GM18861 (cell line): ENCODE measurements around the gene HMGN1.
"Not testable (repeated sequence)": the region's sequence is repeated elsewhere in the genome, so short reads cannot be mapped to it uniquely, and the experiment has no call there.

Experiments used
- ATAC-seq: cut with Tn5 transposase; IDR thresholded peaks from one replicate; pipeline ENCODE4 v1.9.1; 2021; ENCODE audit not compliant: unreplicated experiment

Gene HMGN1

GRCh38 chr21:39369896-39370288 lies 21.0 kb upstream of the HMGN1 start:
- not testable (repeated sequence) for ATAC-seq

- no peak for ATAC-seq
Observed at GRCh38 chr21:39367783-39368182, 18.9 kb upstream of the HMGN1 start.

GRCh38 chr21:39366563-39366962 lies 17.7 kb upstream of the HMGN1 start:
- no peak for ATAC-seq

- ATAC-seq, result no peak
Observed at GRCh38 chr21:39364949-39365348, 16.1 kb upstream of the HMGN1 start.

- ATAC-seq, result no peak
Observed at GRCh38 chr21:39363607-39364555, 15.0 kb upstream of the HMGN1 start.

GRCh38 chr21:39362733-39363132 lies 13.8 kb upstream of the HMGN1 start:
- no peak for ATAC-seq

- ATAC-seq, result no peak
Observed at GRCh38 chr21:39359382-39359781, 10.5 kb upstream of the HMGN1 start.

- ATAC-seq, result no peak
Observed at GRCh38 chr21:39353295-39353694, 4.4 kb upstream of the HMGN1 start.

GRCh38 chr21:39350094-39351005 lies 1.5 kb upstream of the HMGN1 start:
- no peak for ATAC-seq

- ATAC-seq, result peak; percentile 87
Observed at GRCh38 chr21:39349211-39350093, 564 bp upstream of the HMGN1 start.

GRCh38 chr21:39348040-39348354 lies 891 bp downstream of the HMGN1 start:
- ATAC-seq, result no peak

GRCh38 chr21:39347537-39347936 lies 1.4 kb downstream of the HMGN1 start:
- ATAC-seq, result no peak

- ATAC-seq, result no peak
Observed at GRCh38 chr21:39346671-39347331, 2.1 kb downstream of the HMGN1 start.

GRCh38 chr21:39346206-39346605 lies 2.7 kb downstream of the HMGN1 start:
- no peak for ATAC-seq

GRCh38 chr21:39345440-39345839 lies 3.4 kb downstream of the HMGN1 start:
- no peak for ATAC-seq

- no peak for ATAC-seq
Observed at GRCh38 chr21:39344848-39345247, 4.0 kb downstream of the HMGN1 start.

- no peak for ATAC-seq
Observed at GRCh38 chr21:39341249-39341923, 7.5 kb downstream of the HMGN1 start.

GRCh38 chr21:39340687-39341086 lies 8.2 kb downstream of the HMGN1 start:
- no peak for ATAC-seq

- ATAC-seq, result no peak
Observed at GRCh38 chr21:39339231-39339630, 9.7 kb downstream of the HMGN1 start.
